GDM1 (cell line): ENCODE results near the gene USP10.
"Not testable (repeated sequence)": the region's sequence is repeated elsewhere in the genome, so short reads cannot be mapped to it uniquely, and the experiment has no call there.

ENCODE experiments used
- DNase-seq: peaks from one replicate; lab custom pipeline; 2025; lab: John Stamatoyannopoulos, UW

USP10 gene

DNA sequence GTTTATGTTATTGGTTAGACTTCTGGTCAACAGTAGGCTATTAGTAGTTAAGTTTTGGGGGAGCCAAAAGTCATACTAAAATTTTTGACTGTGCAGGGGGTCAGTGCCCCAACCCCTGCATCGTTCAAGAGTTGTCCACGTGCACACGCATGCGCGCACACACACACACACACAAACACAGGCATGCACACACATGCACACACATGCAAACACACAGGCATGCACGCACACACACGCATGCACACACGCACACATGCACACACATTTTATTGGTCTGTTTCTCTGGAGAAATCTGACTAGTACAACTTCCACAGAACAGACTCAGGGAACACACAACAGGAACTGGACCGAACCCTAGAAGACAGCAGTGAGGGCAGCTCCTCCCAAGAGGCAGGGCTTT is 24.4 kb upstream of the USP10 start:
- no peak for DNase-seq

- no peak for DNase-seq
Measured at GRCh38 chr16:84675884-84676283, 23.9 kb upstream of the USP10 start.

DNA sequence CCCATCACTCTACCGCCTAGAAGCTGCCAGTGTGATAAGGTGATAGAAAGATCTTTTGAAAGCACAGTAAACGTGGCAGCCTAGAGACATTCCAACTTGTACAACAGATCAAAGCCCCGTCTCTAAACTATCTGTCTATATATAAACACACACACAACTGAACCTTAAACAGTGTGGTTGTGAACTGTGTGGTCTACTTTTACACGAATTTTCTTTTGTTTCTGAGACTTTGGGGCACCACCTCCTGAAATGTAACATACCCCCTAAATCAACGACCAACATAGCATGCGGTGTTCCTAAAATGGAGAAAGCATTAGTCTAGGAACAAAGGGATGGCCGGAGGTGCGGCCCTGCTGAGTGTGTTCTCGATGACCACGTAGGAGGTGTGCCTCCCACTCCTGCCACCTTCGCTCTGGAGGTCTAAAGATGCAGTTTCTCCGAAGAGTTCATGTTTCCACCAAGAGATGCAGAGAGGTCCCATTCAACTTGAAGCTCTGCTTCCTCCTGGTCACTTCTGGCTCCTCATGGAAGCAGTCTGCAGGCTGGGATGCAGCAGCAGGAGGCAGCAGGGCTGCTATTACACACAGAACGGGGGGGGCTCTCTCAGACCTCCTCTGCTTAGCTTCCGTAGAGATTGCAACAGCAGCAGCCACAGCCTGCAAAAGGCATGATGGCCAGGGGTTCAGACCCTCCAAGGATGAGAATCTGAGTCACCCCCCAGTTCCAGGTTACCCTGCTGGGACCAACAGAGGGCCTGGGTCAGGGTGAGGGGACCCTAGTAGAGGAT is 22.6 kb upstream of the USP10 start:
- no peak for DNase-seq

GRCh38 chr16:84677849-84678248 is 22.0 kb upstream of the USP10 start:
- DNase-seq, result no peak

- DNase-seq, result no peak
Measured at GRCh38 chr16:84678541-84678940, 21.3 kb upstream of the USP10 start.

DNA sequence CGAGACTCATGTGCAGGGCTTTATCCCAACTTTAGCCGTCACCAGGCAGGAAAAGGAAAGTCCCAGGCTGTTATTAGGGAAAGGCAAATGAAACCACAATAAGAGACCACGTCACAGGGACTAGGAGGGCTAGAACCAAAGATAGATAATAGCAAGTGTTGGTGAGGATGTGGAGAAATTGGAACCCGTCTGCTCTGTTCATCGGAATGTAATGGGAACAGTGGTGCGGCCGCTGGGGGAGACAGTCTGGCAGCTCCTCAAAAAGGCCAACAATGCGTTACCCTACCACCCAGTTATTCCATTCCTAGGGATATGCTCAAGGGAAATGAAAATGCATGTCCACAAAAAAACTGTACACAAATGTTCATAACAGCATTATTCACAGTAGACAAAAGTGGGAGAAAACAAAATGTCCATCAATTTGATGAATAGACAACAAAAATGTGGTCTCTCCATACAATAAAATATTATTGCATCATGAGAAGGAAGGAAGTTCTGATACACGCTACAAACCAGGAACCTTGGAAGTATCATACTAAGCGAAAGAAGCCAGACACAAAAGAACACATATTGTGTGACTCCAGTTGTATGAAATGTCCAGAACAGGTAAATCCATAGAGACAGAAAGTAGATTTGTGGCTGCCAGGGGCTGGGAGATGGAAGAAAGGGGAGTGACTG is 19.5 kb upstream of the USP10 start:
- no peak for DNase-seq

- no peak for DNase-seq
Measured at GRCh38 chr16:84680843-84681629, 18.8 kb upstream of the USP10 start.

- no peak for DNase-seq
Measured at GRCh38 chr16:84683691-84684591, 15.9 kb upstream of the USP10 start.

DNA sequence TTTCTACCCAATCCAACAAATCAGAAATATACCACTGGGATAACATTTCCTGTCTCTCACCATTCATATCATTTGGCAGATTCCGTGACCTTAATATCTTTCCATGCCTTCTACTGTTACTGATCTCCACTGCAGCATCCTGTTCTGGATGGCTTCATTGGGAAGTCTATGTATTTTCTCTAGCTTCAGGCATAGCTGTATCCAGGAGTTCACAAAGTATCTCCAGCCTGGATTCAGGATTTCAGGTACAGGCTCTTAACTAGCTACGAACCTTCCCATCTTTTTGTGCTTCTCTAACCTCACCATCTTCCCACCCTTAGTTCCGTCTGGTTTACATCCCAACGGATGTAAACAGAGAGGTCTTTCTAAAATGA is 15.2 kb upstream of the USP10 start:
- DNase-seq, result no peak

DNA sequence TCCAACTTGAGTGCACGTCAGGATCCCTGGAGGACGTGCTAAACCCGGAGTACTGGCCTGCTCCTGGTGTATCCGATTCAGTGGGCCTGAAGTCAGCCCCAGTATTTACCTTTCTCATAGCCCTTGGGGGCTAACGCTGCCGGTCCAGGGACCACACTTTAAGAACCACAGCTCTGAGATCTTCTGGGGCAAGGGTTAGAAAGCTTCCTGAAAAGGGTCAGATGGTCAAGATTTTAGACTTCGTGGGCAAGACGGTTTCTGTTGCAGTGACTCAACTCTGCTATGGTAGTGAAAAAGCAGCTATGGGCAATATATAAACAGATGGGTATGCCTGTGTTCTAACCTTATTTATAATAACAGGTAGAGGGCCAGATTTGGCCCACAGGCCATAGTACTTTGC is 14.6 kb upstream of the USP10 start:
- no peak for DNase-seq

DNA sequence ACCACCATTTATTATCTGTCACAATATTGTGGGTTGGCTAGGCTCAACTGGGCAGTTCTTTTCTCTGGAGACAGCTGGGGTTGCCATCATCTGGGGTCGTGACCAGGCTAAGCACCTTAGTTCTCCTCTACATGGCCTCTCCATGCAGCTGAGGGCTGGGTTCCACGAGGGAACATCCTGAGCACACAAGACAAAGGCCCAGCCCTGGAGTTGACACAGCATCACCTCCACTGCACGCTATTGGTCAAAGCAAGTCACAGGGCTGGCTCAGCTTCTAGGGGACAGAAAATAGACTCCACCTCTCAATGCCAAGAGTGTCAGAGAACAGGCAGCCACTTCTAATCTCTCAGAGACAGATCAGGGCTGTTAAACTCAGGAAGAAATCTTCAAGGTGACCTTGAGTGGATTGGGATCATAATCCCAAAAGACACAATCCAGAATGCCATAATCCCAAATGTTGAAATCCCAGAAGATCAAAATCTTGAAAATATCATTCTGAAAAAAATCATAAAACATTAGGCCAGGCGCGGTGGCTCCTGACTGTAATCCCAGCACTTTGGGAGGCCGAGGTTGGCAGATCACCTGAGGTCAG is 13.0 kb upstream of the USP10 start:
- DNase-seq, result no peak

- DNase-seq, result peak; percentile 27
Measured at GRCh38 chr16:84687715-84688114, 12.1 kb upstream of the USP10 start.

- DNase-seq, result not testable (repeated sequence)
Measured at GRCh38 chr16:84688163-84688562, 11.6 kb upstream of the USP10 start.

GRCh38 chr16:84689111-84689510 is 10.7 kb upstream of the USP10 start:
- no peak for DNase-seq

GRCh38 chr16:84690088-84690819 is 9.5 kb upstream of the USP10 start:
- no peak for DNase-seq

DNA sequence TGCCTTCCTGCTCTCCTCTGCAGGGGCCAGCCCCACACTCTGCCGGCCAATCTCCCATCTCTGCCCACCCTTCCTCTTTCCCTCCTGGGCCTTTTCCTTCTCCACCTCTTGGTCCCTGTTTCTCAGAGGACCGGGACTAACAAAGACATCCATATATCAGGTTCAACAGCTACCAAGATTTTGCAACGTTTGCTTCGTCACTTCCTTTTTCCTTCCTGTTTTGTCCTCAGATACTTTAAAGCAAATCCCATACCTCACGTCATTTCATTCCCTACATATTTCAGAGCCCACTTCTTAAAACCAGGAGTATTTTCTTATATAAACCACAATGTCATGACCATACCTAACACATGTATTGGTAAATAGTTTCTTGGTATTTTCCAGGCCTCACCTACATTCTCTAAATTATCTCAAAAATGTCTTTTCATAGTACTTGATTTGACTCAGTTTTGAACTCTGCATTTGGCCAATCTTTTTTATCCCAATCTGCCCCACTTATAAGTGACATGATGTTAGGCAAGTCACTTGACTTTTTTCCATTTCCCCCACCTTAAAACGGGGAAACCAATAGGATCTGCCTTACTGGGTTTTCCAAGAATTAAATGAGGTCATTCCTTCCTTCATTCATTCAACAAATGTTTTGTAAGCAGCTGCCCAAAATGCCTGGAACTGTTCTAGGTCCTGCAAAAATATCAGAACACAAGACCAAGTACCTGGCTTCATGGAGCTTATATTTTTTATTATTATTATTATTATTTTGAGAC is 7.2 kb upstream of the USP10 start:
- no peak for DNase-seq

- not testable (repeated sequence) for DNase-seq
Measured at GRCh38 chr16:84693869-84694268, 5.9 kb upstream of the USP10 start.

DNA sequence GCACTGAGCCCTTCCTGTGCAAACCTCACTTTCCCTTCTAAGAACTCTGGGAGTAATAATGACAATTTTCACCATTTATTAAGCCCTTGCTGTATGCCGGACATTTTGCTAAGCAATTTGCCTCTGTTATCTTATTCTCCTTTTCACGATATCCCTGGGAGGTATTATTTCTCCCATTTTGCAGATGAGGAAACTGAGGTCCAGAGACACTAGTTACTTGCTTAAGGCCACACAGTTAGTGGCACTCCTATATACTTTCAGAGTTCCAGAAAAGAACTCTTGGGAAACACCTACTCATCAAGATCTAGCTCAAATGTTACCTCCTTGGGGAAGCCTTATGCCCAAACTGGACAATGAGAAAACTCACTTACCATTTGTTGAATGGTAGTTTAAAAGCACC is 4.8 kb upstream of the USP10 start:
- DNase-seq, result no peak

- DNase-seq, result no peak
Measured at GRCh38 chr16:84699147-84699711, 571 bp upstream of the USP10 start.
